IMR-90 (cell line): ENCODE measurements around the gene INHBE. TPM values are rescaled to one million over a fixed set of nuclear protein-coding genes. Genes with fewer than 3 reads are reported as not detected.

Source experiments
- ATAC-seq: fragments of 200-7000 bp; cut with Tn5 transposase; 2 replicates; pipeline ENCODE4 v1.9.1; 2020; ENCODE audit warnings: low read depth, mild to moderate bottlenecking, moderate library complexity
- BruUV-seq: library from RNA; stranded (reverse); fragments of 400-500 nt; replicated peaks from 2 replicates; lab custom pipeline; 2021; lab: Mats Ljungman, UMichigan
- CTCF ChIA-PET: fragments of 300-600 bp; formaldehyde crosslinking; extraction: SDS; loops from one replicate; lab custom pipeline; 2021; ENCODE audit warnings: antibody characterized with exemption; lab: Yijun Ruan, JAX
- POLR2A ChIA-PET: fragments of 300-600 bp; sonication (Branson Sonifier 250); formaldehyde crosslinking; loops from one replicate; lab custom pipeline; 2022; ENCODE audit warnings: antibody characterized with exemption; ENCODE audit not compliant: unreplicated experiment; lab: Charles Lee
- DNase-seq: peaks from one replicate; pipeline ENCODE4 v3.0.0; 2013
- H2AFZ ChIP-seq: replicated peaks from 2 replicates; pipeline ENCODE3; 2013; ENCODE audit warnings: low read length, mild to moderate bottlenecking; ENCODE audit not compliant: poor library complexity
- H2AK5ac ChIP-seq: 2 replicates; pipeline ENCODE4 v1.6.1; 2013; ENCODE audit warnings: low read depth, low read length, inconsistent platforms
- H2AK9ac ChIP-seq: replicated peaks from 2 replicates; pipeline ENCODE3; 2013; ENCODE audit warnings: mild to moderate bottlenecking, low read depth, low read length, moderate library complexity; ENCODE audit not compliant: poor library complexity
- H2BK120ac ChIP-seq: 2 replicates; pipeline ENCODE4 v1.6.1; 2013; ENCODE audit warnings: low read depth, low read length, inconsistent platforms
- H2BK15ac ChIP-seq: 3 replicates; pipeline ENCODE4 v1.6.1; 2013; ENCODE audit warnings: low read depth, low read length, inconsistent platforms
- H2BK20ac ChIP-seq: 2 replicates; pipeline ENCODE4 v1.6.1; 2013; ENCODE audit warnings: low read depth, mild to moderate bottlenecking, inconsistent platforms, low read length, moderate library complexity
- H2BK5ac ChIP-seq: 2 replicates; pipeline ENCODE4 v1.6.1; 2013; ENCODE audit warnings: mild to moderate bottlenecking, low read depth, low read length, inconsistent platforms; ENCODE audit not compliant: poor library complexity, severe bottlenecking
- H3K14ac ChIP-seq: replicated peaks from 2 replicates; pipeline ENCODE4 v1.6.1; 2013; ENCODE audit warnings: low read depth, low read length, inconsistent platforms
- H3K18ac ChIP-seq: 2 replicates; pipeline ENCODE4 v1.6.1; 2013; ENCODE audit warnings: low read depth, low read length, control low read depth
- H3K23ac ChIP-seq: 2 replicates; pipeline ENCODE4 v1.6.1; 2013; ENCODE audit warnings: low read depth, low read length, inconsistent platforms
- H3K27ac ChIP-seq: 2 replicates; pipeline ENCODE4 v1.5.1; 2013; ENCODE audit warnings: mild to moderate bottlenecking, control low read depth, low read length; ENCODE audit not compliant: insufficient read depth
- H3K27me3 ChIP-seq: 2 replicates; pipeline ENCODE4 v1.6.1; 2013; ENCODE audit warnings: low read length; ENCODE audit not compliant: control insufficient read depth, insufficient read depth
- H3K36me3 ChIP-seq: 2 replicates; pipeline ENCODE4 v1.6.1; 2013; ENCODE audit warnings: low read length, mixed read lengths; ENCODE audit not compliant: control insufficient read depth, insufficient read depth
- H3K4ac ChIP-seq: 2 replicates; pipeline ENCODE4 v1.6.1; 2013; ENCODE audit warnings: low read depth, low read length, inconsistent platforms
- H3K4me1 ChIP-seq: 2 replicates; pipeline ENCODE4 v1.6.1; 2013; ENCODE audit warnings: low read length, mixed read lengths; ENCODE audit not compliant: control insufficient read depth, insufficient read depth
- H3K4me2 ChIP-seq: 2 replicates; pipeline ENCODE4 v1.6.1; 2013; ENCODE audit warnings: low read depth, mild to moderate bottlenecking, control low read depth, low read length, moderate library complexity
- H3K4me3 ChIP-seq: 2 replicates; pipeline ENCODE4 v1.5.1; 2013; ENCODE audit warnings: low read depth, mild to moderate bottlenecking, control low read depth, low read length, moderate library complexity; ENCODE audit not compliant: insufficient read depth
- H3K56ac ChIP-seq: 2 replicates; pipeline ENCODE4 v1.6.1; 2013; ENCODE audit warnings: low read length, inconsistent platforms; ENCODE audit not compliant: insufficient read depth; ENCODE audit errors: extremely low read depth
- H3K79me1 ChIP-seq, 2 experiments: 2 replicates each; pipeline ENCODE4 v1.6.1; 2013; ENCODE audit warnings: low read length in 2 of 2, inconsistent platforms in 1 of 2, low read depth in 1 of 2
- H3K9ac ChIP-seq: 2 replicates; pipeline ENCODE4 v1.6.1; 2013; ENCODE audit warnings: low read depth, low read length, control low read depth
- H3K9me1 ChIP-seq: 2 replicates; pipeline ENCODE4 v1.6.1; 2013; ENCODE audit warnings: low read length, inconsistent platforms; ENCODE audit not compliant: insufficient read depth
- H3K9me3 ChIP-seq: 2 replicates; pipeline ENCODE4 v1.6.1; 2013; ENCODE audit warnings: low read length; ENCODE audit not compliant: control insufficient read depth, insufficient read depth
- H4K20me1 ChIP-seq: 2 replicates; pipeline ENCODE4 v1.6.1; 2013; ENCODE audit warnings: low read length, inconsistent platforms; ENCODE audit not compliant: insufficient read depth
- H4K5ac ChIP-seq: 2 replicates; pipeline ENCODE4 v1.6.1; 2013; ENCODE audit warnings: mild to moderate bottlenecking, low read depth, low read length, control low read depth
- H4K8ac ChIP-seq, 2 experiments: 2 replicates each; pipeline ENCODE4 v1.6.1; 2013; ENCODE audit warnings: low read depth in 2 of 2, low read length in 2 of 2, control low read depth in 1 of 2, inconsistent platforms in 1 of 2
- H4K91ac ChIP-seq: 2 replicates; pipeline ENCODE4 v1.6.1; 2013; ENCODE audit warnings: low read depth, low read length, inconsistent platforms; ENCODE audit not compliant: insufficient read depth
- BHLHE40 ChIP-seq: fragments of 150-350 bp; IDR thresholded peaks from 2 replicates; pipeline ENCODE4 v1.6.1; 2016; ENCODE audit warnings: mild to moderate bottlenecking, low read depth, low read length
- CHD1 ChIP-seq: IDR thresholded peaks from 2 replicates; pipeline ENCODE4 v1.6.1; 2012; ENCODE audit warnings: low read depth, low read length, improper control_type of control experiment
- FOS ChIP-seq: fragments of 150-350 bp; IDR thresholded peaks from 2 replicates; pipeline ENCODE4 v1.6.1; 2016; ENCODE audit warnings: low read depth, low read length
- MAZ ChIP-seq: IDR thresholded peaks from 2 replicates; pipeline ENCODE4 v1.6.1; 2012; ENCODE audit warnings: low read depth, mild to moderate bottlenecking, low read length, improper control_type of control experiment, moderate library complexity, borderline replicate concordance
- MXI1 ChIP-seq: IDR thresholded peaks from 2 replicates; pipeline ENCODE4 v1.6.1; 2012; ENCODE audit warnings: low read depth, mild to moderate bottlenecking, low read length, moderate library complexity, borderline replicate concordance
- NFE2L2 ChIP-seq: fragments of 150-350 bp; IDR thresholded peaks from 2 replicates; pipeline ENCODE4 v1.6.1; 2016; ENCODE audit warnings: low read depth, mild to moderate bottlenecking, low read length
- POLR2A ChIP-seq: IDR thresholded peaks from 2 replicates; pipeline ENCODE4 v1.6.1; 2012; ENCODE audit warnings: mild to moderate bottlenecking, low read depth, low read length
- RAD21 ChIP-seq: IDR thresholded peaks from 2 replicates; pipeline ENCODE4 v1.6.1; 2012; ENCODE audit warnings: low read length, improper control_type of control experiment
- RCOR1 ChIP-seq: IDR thresholded peaks from 2 replicates; pipeline ENCODE4 v1.6.1; 2012; ENCODE audit warnings: mild to moderate bottlenecking, low read length, improper control_type of control experiment; ENCODE audit not compliant: insufficient replicate concordance
- WGBS, 2 experiments: methylation state at CpG; one replicate each; pipeline versions ENCODE4 v1.1.5 to v1.1.7; 2013; ENCODE audit warnings: missing lambda C conversion rate in 2 of 2; ENCODE audit not compliant: insufficient read length in 1 of 2; ENCODE audit errors: extremely low coverage in 2 of 2; 5-methylcytosine and 5-hydroxymethylcytosine counted together
- dilution Hi-C: fragments of 300-500 bp; cut with HindIII; formaldehyde crosslinking; loops from one replicate; pipeline ENCODE4 v1.14.3; 2018; ENCODE audit warnings: low sequenced_read_pairs; ENCODE audit not compliant: unreplicated experiment
- in situ Hi-C: fragments of 300-500 bp; cut with MboI; formaldehyde crosslinking; loops from 3 replicates; pipeline ENCODE4 v1.14.3; 2019; ENCODE audit warnings: low sequenced_read_pairs, inconsistent platforms, mixed read lengths
- intact Hi-C: fragments of 100-400 bp; cut with micrococcal nuclease; formaldehyde crosslinking; loops from 2 replicates; pipeline ENCODE4 v1.10.0; 2022
- polyA plus RNA-seq, 3 experiments: library from polyadenylated mRNA; depleted of rRNA; stranded (reverse); fragments of >200 nt; gene quantifications; 2 replicates each; pipeline ENCODE4 v1.2.3, GENCODE V29; 2012; ENCODE audit warnings: low replicate concordance in 1 of 3
- total RNA-seq: library from RNA; depleted of rRNA; stranded (reverse); fragments of >200 nt; gene quantifications from 2 replicates; pipeline ENCODE4 v1.2.3, GENCODE V29; 2012
- TF ChIP-seq, protein P1 (sequence below): fragments of 150-350 bp; IDR thresholded peaks from 2 replicates; pipeline ENCODE4 v1.6.1; 2016; ENCODE audit warnings: low read depth, mild to moderate bottlenecking, low read length, moderate library complexity, borderline replicate concordance

Gene INHBE
- total and polyA plus RNA-seq, 2 of the 4 experiments (the other 2 are of a cell fraction), result 0.90 to 1.7 TPM

DNA sequence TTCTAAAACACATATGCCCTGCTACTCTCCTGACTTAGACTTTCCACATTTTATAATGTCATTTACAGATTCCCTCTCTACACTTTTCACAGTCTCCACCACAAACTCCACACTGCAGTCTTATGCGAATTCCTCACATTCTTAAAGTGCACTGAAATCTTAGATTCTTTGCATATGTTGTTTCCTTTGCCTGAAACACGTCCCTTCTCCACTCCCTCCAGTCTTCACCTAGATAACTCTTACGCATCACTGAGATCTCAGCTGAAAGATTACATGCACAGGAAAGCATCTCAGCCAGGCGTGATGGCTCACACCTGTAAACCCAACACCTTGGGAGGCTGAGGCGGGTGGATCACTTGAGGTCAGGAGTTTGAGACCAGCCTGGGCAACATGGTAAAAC lies 28.4 kb downstream of the INHBE start:
- dilution Hi-C loops, result no loop called here

More for the DNA sequence above, 28.4 kb downstream of the INHBE start:
- peak overlapping the region; percentile 56; the same call in 1 of the 2 replicates for H2BK20ac ChIP-seq
- 60% methylated on average over 1 of the region's 5 CpGs; no CpG with 5 or more reads in 1 of the 2 experiments for WGBS, 2 experiments
- no peak overlapping the region for H2AK5ac ChIP-seq
- H3K23ac ChIP-seq, result no peak overlapping the region
- H3K36me3 ChIP-seq, result no peaks in the 10 kb centered on the region
- H3K4me3 ChIP-seq, result no peak overlapping the region
- H2AK9ac ChIP-seq, result no peak overlapping the region
- H3K4ac ChIP-seq, result 0 out of 2 replicates have a peak overlapping the region, but pooled peaks have one; percentile 24
- peak overlapping the region; percentile 42; the same call in 1 of the 2 replicates for H3K27ac ChIP-seq
- no peak overlapping the region for H4K5ac ChIP-seq
- peak; percentile 69 for DNase-seq
- H2BK120ac ChIP-seq, result no peak overlapping the region
- in situ Hi-C loops (no loop called here), intact Hi-C loops (loop anchor here (1.0 kb wide), 1 partner anchor 24 kb away; the partner anchor contains the start of gene GLI1)
- peaks cover 11% of the 10 kb centered on the region; the same call in 1 of the 2 replicates for H3K27me3 ChIP-seq
- H2BK15ac ChIP-seq, result no peak overlapping the region
- ChIA-PET POLR2A (no interaction called here), CTCF (no interaction called here)
- no peak overlapping the region for H4K91ac ChIP-seq
- H3K9ac ChIP-seq, result no peak overlapping the region
- peaks cover 5% of the 10 kb centered on the region; the same call in 1 of the 2 replicates for H3K9me1 ChIP-seq
- peaks cover 3 to 10% of the 10 kb centered on the region in 2 experiments; a peak in 3 of 4 replicates for H3K79me1 ChIP-seq
- ATAC-seq, result peak; percentile 60
- no peak overlapping the region for H3K4me2 ChIP-seq
- no peaks in the 10 kb centered on the region for H3K9me3 ChIP-seq
- no peak overlapping the region for H3K56ac ChIP-seq
- H2AFZ ChIP-seq, result no peak overlapping the region
- H3K4me1 ChIP-seq, result peaks cover 4% of the 10 kb centered on the region
- H3K14ac ChIP-seq, result no peak overlapping the region
- BruUV-seq, result no TSS peak
- TF ChIP-seq NFE2L2 (no peak), MAZ (no peak), POLR2A (no peak), RCOR1 (no peak), CHD1 (no peak), MXI1 (no peak), BHLHE40 (no peak), RAD21 (no peak), FOS (no peak)
- TF ChIP-seq, protein P1, sequence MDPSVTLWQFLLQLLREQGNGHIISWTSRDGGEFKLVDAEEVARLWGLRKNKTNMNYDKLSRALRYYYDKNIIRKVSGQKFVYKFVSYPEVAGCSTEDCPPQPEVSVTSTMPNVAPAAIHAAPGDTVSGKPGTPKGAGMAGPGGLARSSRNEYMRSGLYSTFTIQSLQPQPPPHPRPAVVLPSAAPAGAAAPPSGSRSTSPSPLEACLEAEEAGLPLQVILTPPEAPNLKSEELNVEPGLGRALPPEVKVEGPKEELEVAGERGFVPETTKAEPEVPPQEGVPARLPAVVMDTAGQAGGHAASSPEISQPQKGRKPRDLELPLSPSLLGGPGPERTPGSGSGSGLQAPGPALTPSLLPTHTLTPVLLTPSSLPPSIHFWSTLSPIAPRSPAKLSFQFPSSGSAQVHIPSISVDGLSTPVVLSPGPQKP, result no peak
- no peak overlapping the region for H3K18ac ChIP-seq
- H4K8ac ChIP-seq, result 0 out of 4 replicates have a peak overlapping the region, but pooled peaks of 1 of the 2 experiments have one; percentile 65
- peak overlapping the region; percentile 55 for H2BK5ac ChIP-seq
- no peaks in the 10 kb centered on the region for H4K20me1 ChIP-seq
